ENCODE data around the gene BRINP2.

The BRINP2 gene

DNA sequence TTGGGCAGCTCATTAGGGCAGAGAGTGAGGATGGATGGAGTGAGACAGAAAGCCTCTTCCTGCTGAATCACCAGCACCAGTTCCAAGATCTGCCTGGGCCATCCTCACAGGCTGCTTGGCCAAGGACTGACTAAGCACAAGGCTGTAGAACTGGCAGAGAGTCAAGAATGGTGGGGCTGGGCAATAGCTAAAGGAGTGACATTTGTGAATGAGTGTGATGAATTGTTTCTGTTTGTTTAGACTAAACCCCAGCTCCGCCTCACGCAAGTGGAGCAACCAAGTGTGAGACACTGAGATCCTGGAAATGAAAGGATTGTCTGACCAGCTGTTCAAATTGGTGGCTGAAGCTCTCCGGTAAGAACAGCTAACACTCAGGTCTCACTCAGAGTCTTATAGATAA is 38.6 kb downstream of the BRINP2 start:
- Histone ChIP-seq H3K36me3 (ENCODE audit: control insufficient read depth in 1 of 2, insufficient read depth in 2 of 2, low read length in 2 of 2) (no peaks in the 10 kb centered on the region), H3K4me1 (ENCODE audit: control insufficient read depth in 1 of 2, insufficient read depth in 2 of 2, low read length in 2 of 2) (no peaks in the 10 kb centered on the region), H3K27me3 (ENCODE audit: insufficient read depth, low read length) (no peaks in the 10 kb centered on the region), H3K4ac (ENCODE audit: low read depth, low read length) (no peak overlapping the region), H3K27ac (ENCODE audit: low read depth, low read length) (no peak overlapping the region), H4K8ac (ENCODE audit: low read depth, low read length) (no peak overlapping the region), H4K12ac (ENCODE audit: low read depth, low read length) (no peak overlapping the region), H3K79me2 (ENCODE audit: control insufficient read depth, insufficient read depth, low read length, poor library complexity) (no peaks in the 10 kb centered on the region), H4K91ac (ENCODE audit: low read depth, low read length) (no peak overlapping the region), H3K23ac (ENCODE audit: low read length) (no peak overlapping the region), H3K9ac (ENCODE audit: low read length) (no peak overlapping the region), H3K79me1 (ENCODE audit: low read length) (no peaks in the 10 kb centered on the region), H2BK5ac (ENCODE audit: low read depth, low read length, poor library complexity) (no peak overlapping the region), H3K18ac (ENCODE audit: low read length) (no peak overlapping the region), H2AK5ac (ENCODE audit: low read length) (no peak overlapping the region), H3K4me2 (ENCODE audit: low read length) (no peak overlapping the region), H2AFZ (ENCODE audit: insufficient read depth, low read length, poor library complexity) (no peak overlapping the region), H3K4me3 (ENCODE audit: low read depth, low read length) (no peak overlapping the region), H3K9me3 (ENCODE audit: insufficient read depth, low read depth, low read length) (no peaks in the 10 kb centered on the region), H2BK120ac (ENCODE audit: insufficient read depth, low read length, poor library complexity) (no peak overlapping the region), H3K14ac (ENCODE audit: low read length) (no peak overlapping the region), H2BK12ac (ENCODE audit: low read length) (no peak overlapping the region)
- WGBS (ENCODE audit: extremely low coverage, insufficient coverage, insufficient read length), result no CpG with 5 or more reads among the region's 3 CpGs
- DNase-seq, result no peak

DNA sequence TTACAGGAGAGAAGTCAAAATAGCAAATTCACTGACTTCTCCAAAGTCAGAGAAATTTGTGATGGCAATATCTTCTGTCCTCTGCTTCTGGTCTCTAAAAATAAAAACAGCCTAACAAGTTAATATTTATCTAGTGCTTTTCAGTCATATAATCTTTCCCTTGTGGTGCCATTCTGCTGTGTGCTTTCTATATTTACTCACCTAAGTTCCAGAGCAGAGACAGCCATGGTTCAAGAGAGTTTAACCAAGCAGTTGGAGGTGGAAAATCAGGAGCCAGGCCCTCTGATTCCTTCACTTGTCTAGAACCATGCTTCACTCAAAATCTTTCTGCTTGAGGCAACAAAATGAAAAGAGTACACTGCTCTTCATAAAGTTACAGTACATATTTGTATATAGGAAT is 39.3 kb downstream of the BRINP2 start:
- H4K8ac ChIP-seq (ENCODE audit: low read depth, low read length), result no peak overlapping the region
- no peak overlapping the region for H3K18ac ChIP-seq (ENCODE audit: low read length)
- no peaks in the 10 kb centered on the region for H3K79me1 ChIP-seq (ENCODE audit: low read length)
- H2BK5ac ChIP-seq (ENCODE audit: low read depth, low read length, poor library complexity), result no peak overlapping the region
- no peaks in the 10 kb centered on the region for H3K79me2 ChIP-seq (ENCODE audit: control insufficient read depth, insufficient read depth, low read length, poor library complexity)
- no peaks in the 10 kb centered on the region for H3K27me3 ChIP-seq (ENCODE audit: insufficient read depth, low read length)
- no peak overlapping the region for H2AFZ ChIP-seq (ENCODE audit: insufficient read depth, low read length, poor library complexity)
- H3K4me1 ChIP-seq (ENCODE audit: control insufficient read depth in 1 of 2, insufficient read depth in 2 of 2, low read length in 2 of 2), result no peaks in the 10 kb centered on the region
- no peaks in the 10 kb centered on the region for H3K36me3 ChIP-seq (ENCODE audit: control insufficient read depth in 1 of 2, insufficient read depth in 2 of 2, low read length in 2 of 2)
- no peak overlapping the region for H2BK120ac ChIP-seq (ENCODE audit: insufficient read depth, low read length, poor library complexity)
- H4K91ac ChIP-seq (ENCODE audit: low read depth, low read length), result no peak overlapping the region
- no peak overlapping the region for H2BK12ac ChIP-seq (ENCODE audit: low read length)
- no peak overlapping the region for H2AK5ac ChIP-seq (ENCODE audit: low read length)
- no peak overlapping the region for H3K14ac ChIP-seq (ENCODE audit: low read length)
- no peak overlapping the region for H3K23ac ChIP-seq (ENCODE audit: low read length)
- no peak overlapping the region for H3K9ac ChIP-seq (ENCODE audit: low read length)
- H3K27ac ChIP-seq (ENCODE audit: low read depth, low read length), result no peak overlapping the region
- H3K4me2 ChIP-seq (ENCODE audit: low read length), result no peak overlapping the region
- no peaks in the 10 kb centered on the region for H3K9me3 ChIP-seq (ENCODE audit: insufficient read depth, low read depth, low read length)
- no peak overlapping the region for H4K12ac ChIP-seq (ENCODE audit: low read depth, low read length)
- H3K4me3 ChIP-seq (ENCODE audit: low read depth, low read length), result no peak overlapping the region
- DNase-seq, result no peak
- no peak overlapping the region for H3K4ac ChIP-seq (ENCODE audit: low read depth, low read length)

- Histone ChIP-seq H3K4me3 (ENCODE audit: low read depth, low read length) (no peak overlapping the region), H2BK12ac (ENCODE audit: low read length) (no peak overlapping the region), H3K9ac (ENCODE audit: low read length) (no peak overlapping the region), H4K91ac (ENCODE audit: low read depth, low read length) (no peak overlapping the region), H3K27ac (ENCODE audit: low read depth, low read length) (no peak overlapping the region), H3K18ac (ENCODE audit: low read length) (no peak overlapping the region), H3K4me1 (ENCODE audit: control insufficient read depth in 1 of 2, insufficient read depth in 2 of 2, low read length in 2 of 2) (no peaks in the 10 kb centered on the region), H4K12ac (ENCODE audit: low read depth, low read length) (no peak overlapping the region), H3K79me1 (ENCODE audit: low read length) (no peaks in the 10 kb centered on the region), H3K9me3 (ENCODE audit: insufficient read depth, low read depth, low read length) (no peaks in the 10 kb centered on the region), H3K27me3 (ENCODE audit: insufficient read depth, low read length) (no peaks in the 10 kb centered on the region), H3K4me2 (ENCODE audit: low read length) (no peak overlapping the region), H2BK5ac (ENCODE audit: low read depth, low read length, poor library complexity) (no peak overlapping the region), H3K4ac (ENCODE audit: low read depth, low read length) (no peak overlapping the region), H3K23ac (ENCODE audit: low read length) (no peak overlapping the region), H2AFZ (ENCODE audit: insufficient read depth, low read length, poor library complexity) (no peak overlapping the region), H3K14ac (ENCODE audit: low read length) (no peak overlapping the region), H2AK5ac (ENCODE audit: low read length) (no peak overlapping the region), H3K79me2 (ENCODE audit: control insufficient read depth, insufficient read depth, low read length, poor library complexity) (no peaks in the 10 kb centered on the region), H2BK120ac (ENCODE audit: insufficient read depth, low read length, poor library complexity) (no peak overlapping the region), H3K36me3 (ENCODE audit: control insufficient read depth in 1 of 2, insufficient read depth in 2 of 2, low read length in 2 of 2) (no peaks in the 10 kb centered on the region), H4K8ac (ENCODE audit: low read depth, low read length) (no peak overlapping the region)
- no peak for DNase-seq
- WGBS (ENCODE audit: extremely low coverage, insufficient coverage, insufficient read length), result no CpG with 5 or more reads among the region's 4 CpGs
These were observed 40.5 kb downstream of the BRINP2 start for GRCh38 chr1:177211231-177211630.

GRCh38 chr1:177216587-177217202 is 45.9 kb downstream of the BRINP2 start:
- no peak overlapping the region for H3K14ac ChIP-seq (ENCODE audit: low read length)
- DNase-seq, result no peak
- H3K4me1 ChIP-seq (ENCODE audit: control insufficient read depth in 1 of 2, insufficient read depth in 2 of 2, low read length in 2 of 2), result no peaks in the 10 kb centered on the region
- H3K79me2 ChIP-seq (ENCODE audit: control insufficient read depth, insufficient read depth, low read length, poor library complexity), result no peaks in the 10 kb centered on the region
- H2BK12ac ChIP-seq (ENCODE audit: low read length), result no peak overlapping the region
- H3K36me3 ChIP-seq (ENCODE audit: control insufficient read depth in 1 of 2, insufficient read depth in 2 of 2, low read length in 2 of 2), result no peaks in the 10 kb centered on the region
- H4K12ac ChIP-seq (ENCODE audit: low read depth, low read length), result no peak overlapping the region
- no peak overlapping the region for H3K27ac ChIP-seq (ENCODE audit: low read depth, low read length)
- no peak overlapping the region for H2AFZ ChIP-seq (ENCODE audit: insufficient read depth, low read length, poor library complexity)
- no peak overlapping the region for H3K4me3 ChIP-seq (ENCODE audit: low read depth, low read length)
- H3K18ac ChIP-seq (ENCODE audit: low read length), result no peak overlapping the region
- no peak overlapping the region for H4K91ac ChIP-seq (ENCODE audit: low read depth, low read length)
- H4K8ac ChIP-seq (ENCODE audit: low read depth, low read length), result no peak overlapping the region
- H2BK120ac ChIP-seq (ENCODE audit: insufficient read depth, low read length, poor library complexity), result no peak overlapping the region
- no peak overlapping the region for H3K4me2 ChIP-seq (ENCODE audit: low read length)
- H3K23ac ChIP-seq (ENCODE audit: low read length), result no peak overlapping the region
- H3K9me3 ChIP-seq (ENCODE audit: insufficient read depth, low read depth, low read length), result no peaks in the 10 kb centered on the region
- WGBS (ENCODE audit: extremely low coverage, insufficient coverage, insufficient read length), result no CpG with 5 or more reads among the region's 3 CpGs
- H3K79me1 ChIP-seq (ENCODE audit: low read length), result no peaks in the 10 kb centered on the region
- no peak overlapping the region for H2AK5ac ChIP-seq (ENCODE audit: low read length)
- no peak overlapping the region for H3K9ac ChIP-seq (ENCODE audit: low read length)
- H3K27me3 ChIP-seq (ENCODE audit: insufficient read depth, low read length), result no peaks in the 10 kb centered on the region
- H2BK5ac ChIP-seq (ENCODE audit: low read depth, low read length, poor library complexity), result no peak overlapping the region
- no peak overlapping the region for H3K4ac ChIP-seq (ENCODE audit: low read depth, low read length)

All from trophoblast cell (in vitro differentiated cells and primary cell).